ENCODE measurements around the gene EFCAB12.

DNA sequence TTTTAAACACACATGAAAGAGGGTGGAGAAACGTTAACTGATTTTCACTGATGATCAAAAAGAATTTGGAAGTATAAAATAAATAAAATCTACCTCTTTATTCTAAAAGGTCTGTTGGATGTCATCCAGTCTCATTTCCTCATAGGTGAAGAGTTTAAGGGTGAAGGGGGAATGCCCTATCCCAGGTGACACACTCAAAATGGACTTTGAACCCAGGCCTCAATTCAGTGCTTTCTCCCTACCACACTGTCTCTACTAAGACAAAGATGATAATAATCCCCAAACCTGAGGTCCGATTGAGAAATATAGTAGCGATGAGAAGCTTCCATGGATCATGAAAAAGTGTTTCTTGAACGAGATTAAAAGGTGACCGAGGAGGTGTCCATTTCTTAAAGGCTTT, 5.1 kb upstream of the EFCAB12 start:
- TF ChIP-seq, protein P1, sequence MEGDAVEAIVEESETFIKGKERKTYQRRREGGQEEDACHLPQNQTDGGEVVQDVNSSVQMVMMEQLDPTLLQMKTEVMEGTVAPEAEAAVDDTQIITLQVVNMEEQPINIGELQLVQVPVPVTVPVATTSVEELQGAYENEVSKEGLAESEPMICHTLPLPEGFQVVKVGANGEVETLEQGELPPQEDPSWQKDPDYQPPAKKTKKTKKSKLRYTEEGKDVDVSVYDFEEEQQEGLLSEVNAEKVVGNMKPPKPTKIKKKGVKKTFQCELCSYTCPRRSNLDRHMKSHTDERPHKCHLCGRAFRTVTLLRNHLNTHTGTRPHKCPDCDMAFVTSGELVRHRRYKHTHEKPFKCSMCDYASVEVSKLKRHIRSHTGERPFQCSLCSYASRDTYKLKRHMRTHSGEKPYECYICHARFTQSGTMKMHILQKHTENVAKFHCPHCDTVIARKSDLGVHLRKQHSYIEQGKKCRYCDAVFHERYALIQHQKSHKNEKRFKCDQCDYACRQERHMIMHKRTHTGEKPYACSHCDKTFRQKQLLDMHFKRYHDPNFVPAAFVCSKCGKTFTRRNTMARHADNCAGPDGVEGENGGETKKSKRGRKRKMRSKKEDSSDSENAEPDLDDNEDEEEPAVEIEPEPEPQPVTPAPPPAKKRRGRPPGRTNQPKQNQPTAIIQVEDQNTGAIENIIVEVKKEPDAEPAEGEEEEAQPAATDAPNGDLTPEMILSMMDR (IDR thresholded peaks at IDR 0.05) = no peak
- TF ChIP-seq POLR2A (IDR thresholded peaks at IDR 0.05) (no peak), POLR2AphosphoS5 (IDR thresholded peaks at IDR 0.05; ENCODE audit: insufficient read depth in 1 of 2, low read depth in 1 of 2) (no peak)
